ENCODE measurements around the gene FUT4. TPM values are rescaled to one million over a fixed set of nuclear protein-coding genes. Genes with fewer than 3 reads are reported as not detected.

The FUT4 gene
- total RNA-seq, 1 donor from 2014 or later: 4.1 TPM

DNA sequence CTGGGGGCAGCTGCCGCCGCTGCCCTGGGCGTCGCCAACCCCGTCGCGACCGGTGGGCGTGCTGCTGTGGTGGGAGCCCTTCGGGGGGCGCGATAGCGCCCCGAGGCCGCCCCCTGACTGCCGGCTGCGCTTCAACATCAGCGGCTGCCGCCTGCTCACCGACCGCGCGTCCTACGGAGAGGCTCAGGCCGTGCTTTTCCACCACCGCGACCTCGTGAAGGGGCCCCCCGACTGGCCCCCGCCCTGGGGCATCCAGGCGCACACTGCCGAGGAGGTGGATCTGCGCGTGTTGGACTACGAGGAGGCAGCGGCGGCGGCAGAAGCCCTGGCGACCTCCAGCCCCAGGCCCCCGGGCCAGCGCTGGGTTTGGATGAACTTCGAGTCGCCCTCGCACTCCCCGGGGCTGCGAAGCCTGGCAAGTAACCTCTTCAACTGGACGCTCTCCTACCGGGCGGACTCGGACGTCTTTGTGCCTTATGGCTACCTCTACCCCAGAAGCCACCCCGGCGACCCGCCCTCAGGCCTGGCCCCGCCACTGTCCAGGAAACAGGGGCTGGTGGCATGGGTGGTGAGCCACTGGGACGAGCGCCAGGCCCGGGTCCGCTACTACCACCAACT is 1.0 kb downstream of the FUT4 start:
- Mint-ChIP-seq H3K27me3 (peaks cover 8% of the 10 kb centered on the region), H3K36me3 (ENCODE audit: low read depth) (peaks cover 4% of the 10 kb centered on the region), H3K4me1 (peaks cover 17% of the 10 kb centered on the region), H3K4me3 (peak overlapping the region; percentile 70), H3K27ac (no peak overlapping the region), H3K9me3 (no peaks in the 10 kb centered on the region)
- ChIA-PET POLR2A (interaction anchor here (1.3 kb wide), 1 partner anchor 522 kb away, joined by 6 read pairs; the partner anchor contains the start of gene SRSF8), CTCF (no interaction called here)
- ATAC-seq (ENCODE audit: low read depth) (no peak), DNase-seq (no peak)
- intact Hi-C loops (cut with micrococcal nuclease): no loop called here
- TF ChIP-seq, protein P1, sequence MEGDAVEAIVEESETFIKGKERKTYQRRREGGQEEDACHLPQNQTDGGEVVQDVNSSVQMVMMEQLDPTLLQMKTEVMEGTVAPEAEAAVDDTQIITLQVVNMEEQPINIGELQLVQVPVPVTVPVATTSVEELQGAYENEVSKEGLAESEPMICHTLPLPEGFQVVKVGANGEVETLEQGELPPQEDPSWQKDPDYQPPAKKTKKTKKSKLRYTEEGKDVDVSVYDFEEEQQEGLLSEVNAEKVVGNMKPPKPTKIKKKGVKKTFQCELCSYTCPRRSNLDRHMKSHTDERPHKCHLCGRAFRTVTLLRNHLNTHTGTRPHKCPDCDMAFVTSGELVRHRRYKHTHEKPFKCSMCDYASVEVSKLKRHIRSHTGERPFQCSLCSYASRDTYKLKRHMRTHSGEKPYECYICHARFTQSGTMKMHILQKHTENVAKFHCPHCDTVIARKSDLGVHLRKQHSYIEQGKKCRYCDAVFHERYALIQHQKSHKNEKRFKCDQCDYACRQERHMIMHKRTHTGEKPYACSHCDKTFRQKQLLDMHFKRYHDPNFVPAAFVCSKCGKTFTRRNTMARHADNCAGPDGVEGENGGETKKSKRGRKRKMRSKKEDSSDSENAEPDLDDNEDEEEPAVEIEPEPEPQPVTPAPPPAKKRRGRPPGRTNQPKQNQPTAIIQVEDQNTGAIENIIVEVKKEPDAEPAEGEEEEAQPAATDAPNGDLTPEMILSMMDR (IDR thresholded peaks at IDR 0.05): no peak

DNA sequence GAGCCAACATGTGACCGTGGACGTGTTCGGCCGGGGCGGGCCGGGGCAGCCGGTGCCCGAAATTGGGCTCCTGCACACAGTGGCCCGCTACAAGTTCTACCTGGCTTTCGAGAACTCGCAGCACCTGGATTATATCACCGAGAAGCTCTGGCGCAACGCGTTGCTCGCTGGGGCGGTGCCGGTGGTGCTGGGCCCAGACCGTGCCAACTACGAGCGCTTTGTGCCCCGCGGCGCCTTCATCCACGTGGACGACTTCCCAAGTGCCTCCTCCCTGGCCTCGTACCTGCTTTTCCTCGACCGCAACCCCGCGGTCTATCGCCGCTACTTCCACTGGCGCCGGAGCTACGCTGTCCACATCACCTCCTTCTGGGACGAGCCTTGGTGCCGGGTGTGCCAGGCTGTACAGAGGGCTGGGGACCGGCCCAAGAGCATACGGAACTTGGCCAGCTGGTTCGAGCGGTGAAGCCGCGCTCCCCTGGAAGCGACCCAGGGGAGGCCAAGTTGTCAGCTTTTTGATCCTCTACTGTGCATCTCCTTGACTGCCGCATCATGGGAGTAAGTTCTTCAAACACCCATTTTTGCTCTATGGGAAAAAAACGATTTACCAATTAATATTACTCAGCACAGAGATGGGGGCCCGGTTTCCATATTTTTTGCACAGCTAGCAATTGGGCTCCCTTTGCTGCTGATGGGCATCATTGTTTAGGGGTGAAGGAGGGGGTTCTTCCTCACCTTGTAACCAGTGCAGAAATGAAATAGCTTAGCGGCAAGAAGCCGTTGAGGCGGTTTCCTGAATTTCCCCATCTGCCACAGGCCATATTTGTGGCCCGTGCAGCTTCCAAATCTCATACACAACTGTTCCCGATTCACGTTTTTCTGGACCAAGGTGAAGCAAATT is 1.8 kb downstream of the FUT4 start:
- intact Hi-C loops (cut with micrococcal nuclease): no loop called here
- peaks cover 20% of the 10 kb centered on the region for H3K4me1 Mint-ChIP-seq
- H3K9me3 Mint-ChIP-seq: no peaks in the 10 kb centered on the region

DNA sequence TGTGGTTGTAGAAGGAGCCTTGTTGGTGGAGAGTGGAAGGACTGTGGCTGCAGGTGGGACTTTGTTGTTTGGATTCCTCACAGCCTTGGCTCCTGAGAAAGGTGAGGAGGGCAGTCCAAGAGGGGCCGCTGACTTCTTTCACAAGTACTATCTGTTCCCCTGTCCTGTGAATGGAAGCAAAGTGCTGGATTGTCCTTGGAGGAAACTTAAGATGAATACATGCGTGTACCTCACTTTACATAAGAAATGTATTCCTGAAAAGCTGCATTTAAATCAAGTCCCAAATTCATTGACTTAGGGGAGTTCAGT is 2.4 kb downstream of the FUT4 start:
- TF ChIP-seq, protein P1 (IDR thresholded peaks at IDR 0.05): no peak
- DNase-seq (no peak), ATAC-seq (ENCODE audit: low read depth) (no peak)
- POLR2A ChIA-PET: no interaction called here
- CTCF ChIA-PET: interaction anchor here (1.1 kb wide), 1 partner anchor 1919 kb away, joined by 3 read pairs; no protein-coding TSS in a partner anchor
- Mint-ChIP-seq H3K27me3 (peaks cover 8% of the 10 kb centered on the region), H3K4me3 (peak overlapping the region; percentile 70), H3K27ac (no peak overlapping the region), H3K36me3 (ENCODE audit: low read depth) (peaks cover 4% of the 10 kb centered on the region), H3K9me3 (no peaks in the 10 kb centered on the region), H3K4me1 (peaks cover 21% of the 10 kb centered on the region)
- intact Hi-C loops (cut with micrococcal nuclease): no loop called here

More for the DNA sequence above, 1.8 kb downstream of the FUT4 start:
- TF ChIP-seq, protein P1 (IDR thresholded peaks at IDR 0.05): no peak
- Mint-ChIP-seq H3K27ac (no peak overlapping the region), H3K4me3 (peak overlapping the region; percentile 70), H3K36me3 (ENCODE audit: low read depth) (peaks cover 4% of the 10 kb centered on the region), H3K27me3 (peaks cover 8% of the 10 kb centered on the region)
- DNase-seq (no peak), ATAC-seq (ENCODE audit: low read depth) (no peak)
- ChIA-PET POLR2A (interaction anchor here (0.6 kb wide), 1 partner anchor 9 kb away, joined by 9 read pairs; no protein-coding TSS in a partner anchor), CTCF (interaction anchor here (1.1 kb wide), 1 partner anchor 1919 kb away, joined by 3 read pairs; no protein-coding TSS in a partner anchor)

GRCh38 chr11:94546886-94547285 is 3.2 kb downstream of the FUT4 start:
- Mint-ChIP-seq H3K27me3 (peaks cover 2% of the 10 kb centered on the region), H3K4me3 (peak overlapping the region; percentile 57), H3K9me3 (no peaks in the 10 kb centered on the region), H3K4me1 (peaks cover 21% of the 10 kb centered on the region), H3K36me3 (ENCODE audit: low read depth) (peaks cover 4% of the 10 kb centered on the region), H3K27ac (no peak overlapping the region)
- DNase-seq (no peak), ATAC-seq (ENCODE audit: low read depth) (no peak)
- ChIA-PET CTCF (no interaction called here), POLR2A (no interaction called here)
- TF ChIP-seq, protein P1 (IDR thresholded peaks at IDR 0.05): no peak
- intact Hi-C loops (cut with micrococcal nuclease): no loop called here

DNA sequence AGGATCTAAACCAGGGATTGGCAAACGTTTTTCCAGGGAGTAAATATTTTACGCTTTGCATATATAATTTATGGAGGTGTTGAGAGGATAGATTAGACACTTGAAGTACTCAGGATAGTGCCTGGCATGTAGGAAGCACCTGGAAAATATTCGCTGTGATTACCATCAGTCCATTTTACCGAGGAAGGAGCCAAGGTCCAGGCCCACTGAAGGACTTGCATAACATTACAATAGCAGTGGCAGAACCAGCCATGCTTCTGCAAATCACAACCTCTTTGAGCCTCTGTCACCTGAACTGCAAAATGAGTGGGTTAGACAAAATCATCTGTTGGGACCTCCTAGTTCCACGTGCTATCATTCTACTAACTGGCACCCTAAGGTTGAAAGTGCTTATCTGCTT is 5.4 kb downstream of the FUT4 start:
- CTCF ChIA-PET: no interaction called here
- no peak overlapping the region for H3K4me3 Mint-ChIP-seq
- TF ChIP-seq, protein P1 (IDR thresholded peaks at IDR 0.05): no peak
- intact Hi-C loops (cut with micrococcal nuclease): no loop called here
- peaks cover 10% of the 10 kb centered on the region for H3K4me1 Mint-ChIP-seq
- POLR2A ChIA-PET: no interaction called here
- peaks cover 2% of the 10 kb centered on the region for H3K36me3 Mint-ChIP-seq (ENCODE audit: low read depth)
- ATAC-seq (ENCODE audit: low read depth): no peak
- DNase-seq: no peak
- H3K9me3 Mint-ChIP-seq: no peaks in the 10 kb centered on the region
- no peaks in the 10 kb centered on the region for H3K27me3 Mint-ChIP-seq
- no peak overlapping the region for H3K27ac Mint-ChIP-seq
